ENCODE results near the gene VKORC1.

The VKORC1 gene

DNA sequence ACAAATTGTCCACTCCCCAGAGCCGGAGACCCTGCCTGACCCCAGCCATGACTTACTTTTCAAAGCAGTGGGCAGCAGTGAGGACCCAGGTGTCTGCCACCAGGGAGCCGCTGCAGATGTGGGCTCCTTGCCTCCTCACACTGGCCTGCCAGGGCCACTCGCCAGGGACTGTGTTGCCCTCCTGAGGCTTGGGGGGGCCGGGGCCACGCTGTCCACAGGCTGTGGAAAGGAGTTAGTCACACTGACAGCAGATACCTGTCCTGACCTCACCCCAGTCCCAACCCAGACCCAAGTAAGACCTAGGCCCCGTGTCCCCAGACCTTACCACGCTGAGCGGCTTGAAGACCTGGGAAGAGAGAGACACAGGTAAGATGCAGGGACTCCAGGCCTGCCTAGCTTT lies 7.1 kb downstream of the VKORC1 start:
- H2BK5ac ChIP-seq (ENCODE audit: low read length) = no peak overlapping the region
- H3K4me1 ChIP-seq (ENCODE audit: control insufficient read depth in 2 of 2, insufficient read depth in 1 of 2, low read depth in 1 of 2, low read length in 2 of 2) = no peaks in the 10 kb centered on the region
- H3K4me3 ChIP-seq (ENCODE audit: low read length in 2 of 2) = no peak overlapping the region
- no peaks in the 10 kb centered on the region for H3K79me1 ChIP-seq (ENCODE audit: low read depth, low read length)
- H3K9ac ChIP-seq (ENCODE audit: low read depth, low read length, poor library complexity) = no peak overlapping the region
- peaks cover 0 to 2% of the 10 kb centered on the region in 2 donors for H3K9me3 ChIP-seq (replicated peaks in 1 of 2; ENCODE audit: control insufficient read depth in 2 of 2, insufficient read depth in 1 of 2, low read depth in 1 of 2, low read length in 2 of 2)
- no peak overlapping the region for H3K4me2 ChIP-seq (ENCODE audit: insufficient read depth, low read length, poor library complexity, severe bottlenecking)
- no peak overlapping the region for H3K18ac ChIP-seq (ENCODE audit: low read length)
- no peak overlapping the region for H3K27ac ChIP-seq (replicated peaks; ENCODE audit: low read length)
- no peak overlapping the region for H3K23ac ChIP-seq (ENCODE audit: low read depth, low read length, poor library complexity)
- no peak overlapping the region for H2BK12ac ChIP-seq (ENCODE audit: low read length)
- no peak overlapping the region for H3K14ac ChIP-seq (ENCODE audit: low read length)
- no peak overlapping the region for H2AFZ ChIP-seq (ENCODE audit: low read length)
- H4K8ac ChIP-seq (ENCODE audit: low read depth, low read length) = no peak overlapping the region
- no peak overlapping the region for H2BK120ac ChIP-seq (ENCODE audit: low read depth, low read length)
- no peak overlapping the region for H2BK15ac ChIP-seq (ENCODE audit: low read length)
- DNase-seq (ENCODE audit: low spot score) = no peak
- no peak overlapping the region for H4K91ac ChIP-seq (ENCODE audit: low read depth, low read length, poor library complexity)
- no peak overlapping the region for H2AK5ac ChIP-seq (ENCODE audit: low read depth, low read length)
- H3K4ac ChIP-seq (ENCODE audit: low read length) = no peak overlapping the region
- WGBS, 2 donors (ENCODE audit: extremely low coverage in 2 of 2, insufficient read length in 2 of 2, insufficient replicate concordance in 1 of 2) = no CpG with 5 or more reads among the region's 8 CpGs
- H3K27me3 ChIP-seq (ENCODE audit: control insufficient read depth in 3 of 3, insufficient read depth in 3 of 3, low read depth in 1 of 3, low read length in 3 of 3) = no peaks in the 10 kb centered on the region
- H3K36me3 ChIP-seq (replicated peaks in 1 of 2; ENCODE audit: control insufficient read depth in 2 of 2, insufficient read depth in 2 of 2, low read length in 2 of 2) = peaks cover 23 to 51% of the 10 kb centered on the region in 2 donors

GRCh38 chr16:31086629-31086906 lies 8.0 kb downstream of the VKORC1 start:
- Histone ChIP-seq H2BK15ac (ENCODE audit: low read length) (no peak overlapping the region), H2AK5ac (ENCODE audit: low read depth, low read length) (no peak overlapping the region), H3K4ac (ENCODE audit: low read length) (no peak overlapping the region), H2BK120ac (ENCODE audit: low read depth, low read length) (no peak overlapping the region), H3K79me1 (ENCODE audit: low read depth, low read length) (peaks cover 3% of the 10 kb centered on the region), H3K4me2 (ENCODE audit: insufficient read depth, low read length, poor library complexity, severe bottlenecking) (no peak overlapping the region), H2BK5ac (ENCODE audit: low read length) (no peak overlapping the region), H2BK12ac (ENCODE audit: low read length) (no peak overlapping the region), H3K18ac (ENCODE audit: low read length) (no peak overlapping the region), H3K23ac (ENCODE audit: low read depth, low read length, poor library complexity) (no peak overlapping the region), H3K27me3 (ENCODE audit: control insufficient read depth in 3 of 3, insufficient read depth in 3 of 3, low read depth in 1 of 3, low read length in 3 of 3) (no peaks in the 10 kb centered on the region), H3K27ac (replicated peaks; ENCODE audit: low read length) (no peak overlapping the region), H2AFZ (ENCODE audit: low read length) (no peak overlapping the region), H4K8ac (ENCODE audit: low read depth, low read length) (no peak overlapping the region), H3K9me3 (replicated peaks in 1 of 2; ENCODE audit: control insufficient read depth in 2 of 2, insufficient read depth in 1 of 2, low read depth in 1 of 2, low read length in 2 of 2) (peaks cover 0 to 2% of the 10 kb centered on the region in 2 donors), H3K4me3 (ENCODE audit: low read length in 2 of 2) (no peak overlapping the region), H4K91ac (ENCODE audit: low read depth, low read length, poor library complexity) (no peak overlapping the region), H3K4me1 (ENCODE audit: control insufficient read depth in 2 of 2, insufficient read depth in 1 of 2, low read depth in 1 of 2, low read length in 2 of 2) (no peaks in the 10 kb centered on the region), H3K36me3 (replicated peaks in 1 of 2; ENCODE audit: control insufficient read depth in 2 of 2, insufficient read depth in 2 of 2, low read length in 2 of 2) (peaks cover 31 to 57% of the 10 kb centered on the region in 2 donors), H3K14ac (ENCODE audit: low read length) (no peak overlapping the region), H3K9ac (ENCODE audit: low read depth, low read length, poor library complexity) (no peak overlapping the region)
- DNase-seq (ENCODE audit: low spot score) = no peak
- no CpG with 5 or more reads among the region's 6 CpGs for WGBS, 2 donors (ENCODE audit: extremely low coverage in 2 of 2, insufficient read length in 2 of 2, insufficient replicate concordance in 1 of 2)

GRCh38 chr16:31085873-31086628 lies 8.5 kb downstream of the VKORC1 start:
- Histone ChIP-seq H3K14ac (ENCODE audit: low read length) (no peak overlapping the region), H2AFZ (ENCODE audit: low read length) (no peak overlapping the region), H3K4me3 (ENCODE audit: low read length in 2 of 2) (no peak overlapping the region), H4K8ac (ENCODE audit: low read depth, low read length) (peak overlapping the region; percentile 65), H3K4ac (ENCODE audit: low read length) (no peak overlapping the region), H3K36me3 (replicated peaks in 1 of 2; ENCODE audit: control insufficient read depth in 2 of 2, insufficient read depth in 2 of 2, low read length in 2 of 2) (peaks cover 33 to 58% of the 10 kb centered on the region in 2 donors), H3K27ac (replicated peaks; ENCODE audit: low read length) (no peak overlapping the region), H2BK5ac (ENCODE audit: low read length) (no peak overlapping the region), H3K9ac (ENCODE audit: low read depth, low read length, poor library complexity) (no peak overlapping the region), H3K27me3 (ENCODE audit: control insufficient read depth in 3 of 3, insufficient read depth in 3 of 3, low read depth in 1 of 3, low read length in 3 of 3) (no peaks in the 10 kb centered on the region), H2BK15ac (ENCODE audit: low read length) (no peak overlapping the region), H3K18ac (ENCODE audit: low read length) (no peak overlapping the region), H2BK120ac (ENCODE audit: low read depth, low read length) (no peak overlapping the region), H2AK5ac (ENCODE audit: low read depth, low read length) (no peak overlapping the region), H3K4me1 (ENCODE audit: control insufficient read depth in 2 of 2, insufficient read depth in 1 of 2, low read depth in 1 of 2, low read length in 2 of 2) (no peaks in the 10 kb centered on the region), H3K23ac (ENCODE audit: low read depth, low read length, poor library complexity) (no peak overlapping the region), H2BK12ac (ENCODE audit: low read length) (no peak overlapping the region), H3K79me1 (ENCODE audit: low read depth, low read length) (peaks cover 5% of the 10 kb centered on the region), H4K91ac (ENCODE audit: low read depth, low read length, poor library complexity) (no peak overlapping the region), H3K4me2 (ENCODE audit: insufficient read depth, low read length, poor library complexity, severe bottlenecking) (no peak overlapping the region), H3K9me3 (replicated peaks in 1 of 2; ENCODE audit: control insufficient read depth in 2 of 2, insufficient read depth in 1 of 2, low read depth in 1 of 2, low read length in 2 of 2) (peaks cover 0 to 2% of the 10 kb centered on the region in 2 donors)
- no peak for DNase-seq (ENCODE audit: low spot score)
- no CpG with 5 or more reads among the region's 18 CpGs for WGBS, 2 donors (ENCODE audit: extremely low coverage in 2 of 2, insufficient read length in 2 of 2, insufficient replicate concordance in 1 of 2)

GRCh38 chr16:31085411-31085810 lies 9.2 kb downstream of the VKORC1 start:
- no peak overlapping the region for H2AK5ac ChIP-seq (ENCODE audit: low read depth, low read length)
- no peak overlapping the region for H2BK120ac ChIP-seq (ENCODE audit: low read depth, low read length)
- no peak overlapping the region for H3K18ac ChIP-seq (ENCODE audit: low read length)
- H3K36me3 ChIP-seq (replicated peaks in 1 of 2; ENCODE audit: control insufficient read depth in 2 of 2, insufficient read depth in 2 of 2, low read length in 2 of 2) = peaks cover 35 to 58% of the 10 kb centered on the region in 2 donors
- H3K4me2 ChIP-seq (ENCODE audit: insufficient read depth, low read length, poor library complexity, severe bottlenecking) = no peak overlapping the region
- H3K9me3 ChIP-seq (replicated peaks in 1 of 2; ENCODE audit: control insufficient read depth in 2 of 2, insufficient read depth in 1 of 2, low read depth in 1 of 2, low read length in 2 of 2) = peaks cover 0 to 2% of the 10 kb centered on the region in 2 donors
- no peak overlapping the region for H2BK15ac ChIP-seq (ENCODE audit: low read length)
- H3K9ac ChIP-seq (ENCODE audit: low read depth, low read length, poor library complexity) = no peak overlapping the region
- no peak overlapping the region for H2BK5ac ChIP-seq (ENCODE audit: low read length)
- H2AFZ ChIP-seq (ENCODE audit: low read length) = no peak overlapping the region
- no peaks in the 10 kb centered on the region for H3K27me3 ChIP-seq (ENCODE audit: control insufficient read depth in 3 of 3, insufficient read depth in 3 of 3, low read depth in 1 of 3, low read length in 3 of 3)
- WGBS, 2 donors (ENCODE audit: extremely low coverage in 2 of 2, insufficient read length in 2 of 2, insufficient replicate concordance in 1 of 2) = no CpG with 5 or more reads among the region's 8 CpGs
- H3K79me1 ChIP-seq (ENCODE audit: low read depth, low read length) = peaks cover 8% of the 10 kb centered on the region
- DNase-seq (ENCODE audit: low spot score) = no peak
- H3K27ac ChIP-seq (replicated peaks; ENCODE audit: low read length) = no peak overlapping the region
- no peak overlapping the region for H3K4ac ChIP-seq (ENCODE audit: low read length)
- no peak overlapping the region for H2BK12ac ChIP-seq (ENCODE audit: low read length)
- no peaks in the 10 kb centered on the region for H3K4me1 ChIP-seq (ENCODE audit: control insufficient read depth in 2 of 2, insufficient read depth in 1 of 2, low read depth in 1 of 2, low read length in 2 of 2)
- no peak overlapping the region for H3K4me3 ChIP-seq (ENCODE audit: low read length in 2 of 2)
- H3K23ac ChIP-seq (ENCODE audit: low read depth, low read length, poor library complexity) = no peak overlapping the region
- H4K91ac ChIP-seq (ENCODE audit: low read depth, low read length, poor library complexity) = no peak overlapping the region
- H4K8ac ChIP-seq (ENCODE audit: low read depth, low read length) = no peak overlapping the region
- no peak overlapping the region for H3K14ac ChIP-seq (ENCODE audit: low read length)
